Epithelial cell of prostate (primary cell): Measurements from ENCODE around the gene CUX1.
"Not testable (repeated sequence)": the region's sequence is repeated elsewhere in the genome, so short reads cannot be mapped to it uniquely, and the experiment has no call there.

Source experiments
- DNase-seq: peaks from one replicate; pipeline ENCODE4 v3.0.0-alpha.2; 2011; ENCODE audit warnings: low read depth, low spot score
- H3K27ac ChIP-seq: fragments of 450-650 bp; 2 replicates; pipeline ENCODE4 v1.5.1; 2017; ENCODE audit warnings: mild to moderate bottlenecking

The CUX1 gene

GRCh38 chr7:102104245-102104644 is 286.8 kb downstream of the CUX1 start:
- no peak overlapping the region for H3K27ac ChIP-seq
- no peak for DNase-seq

DNA sequence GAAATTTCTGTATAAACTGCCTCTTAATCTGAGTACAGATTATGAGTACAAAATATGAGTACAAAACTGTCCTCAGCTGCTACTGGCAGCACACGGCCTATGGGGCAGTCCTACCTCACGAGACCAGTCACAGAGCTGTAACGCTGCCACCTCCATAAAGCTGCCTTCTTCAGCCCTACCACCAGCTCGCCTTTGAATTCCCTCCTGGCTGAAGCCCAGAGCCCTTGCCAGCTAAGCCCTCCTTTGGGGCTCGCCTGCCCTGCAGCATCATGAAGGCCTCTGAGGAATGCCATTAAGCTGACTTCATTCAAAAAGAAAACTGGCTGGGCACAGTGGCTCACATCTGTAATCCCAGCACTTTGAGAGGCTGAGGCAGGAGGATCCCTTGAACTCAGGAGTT is 289.2 kb downstream of the CUX1 start:
- DNase-seq = no peak
- no peak overlapping the region for H3K27ac ChIP-seq

GRCh38 chr7:102107474-102108104 is 290.2 kb downstream of the CUX1 start:
- H3K27ac ChIP-seq = no peak overlapping the region
- no peak for DNase-seq

DNA sequence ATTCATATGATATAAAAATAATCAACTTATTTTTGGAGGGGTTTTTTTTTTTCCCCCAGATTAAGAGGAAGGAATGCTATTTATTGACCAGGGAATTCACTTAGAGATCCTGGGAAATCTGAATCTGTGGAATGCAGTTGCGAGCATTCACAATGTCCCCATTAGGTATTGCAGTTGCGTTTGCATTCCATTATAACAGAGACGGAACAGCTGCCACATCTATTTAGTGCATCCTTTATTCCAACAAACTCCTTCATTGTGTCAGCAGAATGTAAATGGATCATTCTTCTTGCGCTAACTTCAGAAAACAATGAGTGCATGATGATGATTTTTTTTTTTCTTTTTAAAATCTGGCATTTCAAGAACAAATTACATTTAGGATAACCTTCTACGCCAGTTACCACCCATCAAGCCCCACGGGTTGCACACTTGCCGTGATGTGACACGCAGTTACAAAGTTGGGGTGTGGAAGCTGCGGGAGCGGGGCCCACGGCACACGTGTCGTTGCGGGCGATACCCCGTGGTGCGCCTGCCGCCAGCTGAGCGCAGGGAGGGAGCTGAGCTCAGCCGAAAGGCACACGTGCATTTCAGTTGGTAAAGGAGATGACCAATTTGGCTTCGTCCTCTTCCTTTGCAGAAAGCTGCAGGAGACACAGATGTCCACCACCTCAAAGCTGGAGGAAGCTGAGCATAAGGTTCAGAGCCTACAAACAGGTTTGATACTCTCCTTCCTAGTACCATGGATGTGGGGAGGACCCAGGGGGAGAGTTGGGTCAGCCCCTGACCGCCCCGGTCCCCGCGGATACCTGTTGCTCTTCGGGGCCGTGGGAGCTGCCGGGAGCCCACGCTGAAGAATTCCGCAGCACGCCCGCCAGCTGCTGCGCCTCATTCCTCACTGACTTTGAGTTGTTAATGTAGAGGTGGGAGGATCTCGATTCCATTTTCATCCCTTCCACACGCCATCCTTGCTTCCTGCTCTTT is 293.9 kb downstream of the CUX1 start:
- no peak overlapping the region for H3K27ac ChIP-seq
- no peak for DNase-seq

GRCh38 chr7:102115181-102115580 is 297.8 kb downstream of the CUX1 start:
- no peak for DNase-seq
- no peak overlapping the region for H3K27ac ChIP-seq

DNA sequence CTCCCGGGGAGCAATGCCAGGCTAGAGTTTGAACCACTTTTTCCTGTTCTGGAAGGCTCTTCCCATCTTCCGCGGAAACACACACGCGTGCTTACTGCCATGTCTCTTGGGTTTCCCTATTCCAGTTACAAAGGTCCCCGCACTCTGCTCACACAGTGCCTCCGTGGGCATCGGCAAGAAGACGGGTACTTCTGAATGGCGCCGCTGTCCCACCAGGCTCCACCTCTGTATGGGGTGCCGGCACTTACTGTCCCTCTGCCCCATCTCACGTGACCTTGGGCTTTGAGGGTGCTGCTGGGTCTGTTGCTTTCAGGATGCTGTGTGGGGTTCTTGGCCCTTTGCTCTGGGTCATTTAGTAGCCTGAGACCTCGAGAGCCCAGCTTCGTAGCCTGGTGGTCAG is 298.5 kb downstream of the CUX1 start:
- no peak for DNase-seq
- H3K27ac ChIP-seq = no peak overlapping the region

GRCh38 chr7:102117743-102118142 is 300.3 kb downstream of the CUX1 start:
- no peak overlapping the region for H3K27ac ChIP-seq
- DNase-seq = no peak

GRCh38 chr7:102119213-102119651 is 301.8 kb downstream of the CUX1 start:
- DNase-seq = no peak
- no peak overlapping the region for H3K27ac ChIP-seq

GRCh38 chr7:102119925-102120324 is 302.5 kb downstream of the CUX1 start:
- no peak for DNase-seq
- no peak overlapping the region for H3K27ac ChIP-seq

DNA sequence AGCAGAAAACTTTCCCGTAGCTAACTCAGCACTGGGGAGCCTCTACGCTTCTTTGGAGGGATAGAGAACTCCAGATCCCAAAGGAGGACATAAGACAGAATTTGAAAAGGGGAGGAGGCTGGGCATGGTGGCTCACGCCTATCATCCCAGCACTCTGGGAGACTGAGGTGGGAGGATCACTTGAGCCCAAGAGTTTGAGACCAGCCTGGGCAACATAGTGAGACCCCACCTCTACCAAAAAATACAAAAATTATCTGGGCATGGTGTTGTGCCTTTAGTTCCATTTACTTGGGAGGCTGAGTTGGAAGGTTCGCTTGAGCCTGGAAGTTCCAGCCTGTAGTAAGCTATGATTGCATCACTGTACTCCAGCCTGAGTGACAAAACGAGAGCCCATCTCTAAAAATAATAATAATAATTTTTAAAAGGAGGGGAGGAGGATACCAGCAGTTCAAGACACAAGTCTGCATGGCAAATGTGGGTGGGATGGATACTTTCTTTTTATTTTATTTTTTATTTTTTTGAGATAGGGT is 303.3 kb downstream of the CUX1 start:
- H3K27ac ChIP-seq = no peak overlapping the region
- DNase-seq = no peak

GRCh38 chr7:102122026-102122425 is 304.6 kb downstream of the CUX1 start:
- H3K27ac ChIP-seq = peak overlapping the region; percentile 25
- DNase-seq = no peak

- H3K27ac ChIP-seq = no peak overlapping the region
- no peak for DNase-seq
Measured at GRCh38 chr7:102125127-102125596, 307.7 kb downstream of the CUX1 start.

DNA sequence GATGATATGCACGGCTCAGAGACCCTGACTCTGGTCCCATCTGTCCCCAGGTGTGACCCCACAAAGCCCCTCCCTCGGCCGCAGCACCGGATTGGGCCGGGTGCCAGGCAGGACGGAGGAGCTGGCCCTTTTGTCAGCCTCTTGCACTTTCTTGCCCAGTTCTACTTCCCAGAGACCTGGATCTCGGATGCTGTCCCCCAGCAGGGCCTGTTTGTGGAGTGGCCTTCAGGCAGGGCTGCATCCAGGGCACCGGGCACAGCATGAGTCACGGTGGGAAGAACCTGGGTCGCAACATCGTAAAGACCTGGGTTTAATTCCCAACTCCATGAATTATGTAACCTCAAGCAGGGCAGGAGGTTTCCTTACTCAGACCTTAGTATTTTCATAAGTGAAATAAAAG is 310.9 kb downstream of the CUX1 start:
- no peak for DNase-seq
- H3K27ac ChIP-seq = no peak overlapping the region

DNA sequence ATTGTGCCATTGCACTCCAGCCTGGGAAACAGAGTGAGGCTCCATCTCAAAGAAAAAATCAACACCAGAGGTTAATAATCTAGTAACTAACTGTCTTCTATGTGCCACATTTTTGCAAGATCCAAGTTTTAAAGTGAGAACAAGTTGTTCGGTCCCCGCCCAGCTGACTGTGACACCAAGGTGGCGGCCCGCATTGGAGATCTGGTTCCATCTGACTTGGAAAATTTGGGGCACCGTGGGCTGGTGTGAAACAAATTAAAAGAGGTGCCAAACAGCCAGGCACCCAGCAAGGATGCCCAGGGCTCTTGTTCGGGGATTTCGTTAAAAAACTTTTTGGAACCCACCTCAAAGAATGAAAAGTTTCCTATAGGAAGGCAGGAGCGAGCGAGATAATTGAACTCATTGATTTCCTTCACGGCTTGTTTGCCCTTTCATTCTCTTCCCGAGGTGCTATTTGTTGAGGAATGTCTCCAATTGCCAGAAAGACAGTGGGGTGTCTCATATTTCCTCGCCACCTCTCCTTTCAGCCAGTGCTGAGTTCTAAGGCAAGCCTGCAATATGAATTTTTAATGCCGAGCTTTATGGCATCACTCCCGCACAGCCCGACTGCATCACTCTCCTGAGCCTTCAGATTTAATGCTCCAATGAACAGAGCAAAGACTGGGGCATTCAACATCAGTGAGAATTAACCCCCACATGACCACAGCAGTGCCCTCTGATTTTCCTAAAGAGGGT is 312.4 kb downstream of the CUX1 start:
- H3K27ac ChIP-seq = no peak overlapping the region
- no peak for DNase-seq

GRCh38 chr7:102132209-102132752 is 314.9 kb downstream of the CUX1 start:
- H3K27ac ChIP-seq = no peak overlapping the region
- DNase-seq = no peak

GRCh38 chr7:102138676-102139075 is 321.2 kb downstream of the CUX1 start:
- H3K27ac ChIP-seq = no peak overlapping the region

GRCh38 chr7:102140952-102141370 is 323.5 kb downstream of the CUX1 start:
- no peak overlapping the region for H3K27ac ChIP-seq
- DNase-seq = no peak

More at GRCh38 chr7:102138676-102139075, 321.2 kb downstream of the CUX1 start:
- DNase-seq = no peak

- DNase-seq, H3K27ac ChIP-seq: not testable (repeated sequence)
Measured at GRCh38 chr7:102142433-102142832, 325.0 kb downstream of the CUX1 start.

- no peak overlapping the region for H3K27ac ChIP-seq
- DNase-seq = no peak
Measured at GRCh38 chr7:102146122-102146521, 328.7 kb downstream of the CUX1 start.

DNA sequence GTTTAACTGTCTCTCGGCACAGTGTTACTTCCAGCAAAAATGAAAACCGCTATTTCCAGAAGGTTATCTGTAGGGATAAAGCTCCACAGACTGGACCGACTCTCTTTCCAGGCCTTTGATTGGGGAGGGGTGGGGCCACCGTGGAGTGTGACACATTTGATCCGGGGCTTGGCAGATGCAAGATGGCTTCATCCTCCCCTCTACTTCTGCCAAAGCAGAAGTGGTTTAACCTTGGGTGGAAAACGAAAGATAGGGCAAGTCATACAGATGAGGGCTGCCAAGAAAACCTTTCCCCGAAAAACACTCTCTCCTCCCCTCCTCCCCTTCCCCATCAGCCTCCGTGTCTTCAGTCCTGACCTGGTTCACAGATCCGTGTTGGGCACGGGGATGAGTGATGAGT is 329.6 kb downstream of the CUX1 start:
- DNase-seq = no peak
- no peak overlapping the region for H3K27ac ChIP-seq
